ENCODE measurements around the gene PAPSS1.

DNA sequence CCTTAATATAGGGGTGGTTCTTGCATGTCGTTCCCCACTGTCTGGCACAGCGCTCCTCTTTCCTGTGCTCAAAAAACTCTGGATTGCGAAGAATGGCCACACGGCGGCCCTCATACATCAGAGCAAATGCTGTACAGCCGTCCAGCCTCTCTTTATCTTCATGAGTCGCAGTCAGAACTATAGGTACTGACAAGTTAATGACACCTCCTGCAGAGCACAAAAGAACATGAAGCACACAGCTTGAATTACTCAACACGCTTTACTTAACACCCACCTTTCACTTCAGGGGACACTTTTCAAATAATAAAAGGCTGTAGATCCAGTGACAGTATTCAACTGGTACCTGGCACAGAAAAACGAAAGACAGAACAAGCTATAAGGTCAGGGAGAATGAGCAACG lies 65.3 kb downstream of the PAPSS1 start:
- TF ChIP-seq, protein P1, sequence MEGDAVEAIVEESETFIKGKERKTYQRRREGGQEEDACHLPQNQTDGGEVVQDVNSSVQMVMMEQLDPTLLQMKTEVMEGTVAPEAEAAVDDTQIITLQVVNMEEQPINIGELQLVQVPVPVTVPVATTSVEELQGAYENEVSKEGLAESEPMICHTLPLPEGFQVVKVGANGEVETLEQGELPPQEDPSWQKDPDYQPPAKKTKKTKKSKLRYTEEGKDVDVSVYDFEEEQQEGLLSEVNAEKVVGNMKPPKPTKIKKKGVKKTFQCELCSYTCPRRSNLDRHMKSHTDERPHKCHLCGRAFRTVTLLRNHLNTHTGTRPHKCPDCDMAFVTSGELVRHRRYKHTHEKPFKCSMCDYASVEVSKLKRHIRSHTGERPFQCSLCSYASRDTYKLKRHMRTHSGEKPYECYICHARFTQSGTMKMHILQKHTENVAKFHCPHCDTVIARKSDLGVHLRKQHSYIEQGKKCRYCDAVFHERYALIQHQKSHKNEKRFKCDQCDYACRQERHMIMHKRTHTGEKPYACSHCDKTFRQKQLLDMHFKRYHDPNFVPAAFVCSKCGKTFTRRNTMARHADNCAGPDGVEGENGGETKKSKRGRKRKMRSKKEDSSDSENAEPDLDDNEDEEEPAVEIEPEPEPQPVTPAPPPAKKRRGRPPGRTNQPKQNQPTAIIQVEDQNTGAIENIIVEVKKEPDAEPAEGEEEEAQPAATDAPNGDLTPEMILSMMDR (conservative IDR thresholded peaks at IDR 0.05 in 1 of 2, IDR thresholded peaks at IDR 0.05 in 1 of 2; ENCODE audit: extremely low read depth in 1 of 2, insufficient read depth in 1 of 2, low read depth in 1 of 2, low read length in 2 of 2), result no peak
- TF ChIP-seq EZH2 (IDR thresholded peaks at IDR 0.05; ENCODE audit: borderline replicate concordance, low read length), result no peak
